Heart right ventricle (tissue), 16 donors: ENCODE results near the gene RHOT2. TPM values are rescaled to one million over a fixed set of nuclear protein-coding genes. Genes with fewer than 3 reads are reported as not detected.

Source experiments
- ATAC-seq, 8 donors: fragments of 200-7000 bp; cut with Tn5 transposase; one replicate each; pipeline ENCODE4 v1.9.1; 2020; ENCODE audit warnings: mild to moderate bottlenecking in 8 of 8, moderate library complexity in 8 of 8, moderate number of reproducible peaks in 1 of 8
- DNase-seq, 2 donors: peaks; one replicate each; pipeline ENCODE4 v3.0.0-alpha.2; 2020
- H3K27ac ChIP-seq, 10 donors: fragments of 200-600 bp; sonication (generic) in 2 of 10; one replicate each; pipeline versions ENCODE4 v1.5.0 to v1.8.0; 2020 to 2022; ENCODE audit warnings: mild to moderate bottlenecking in 3 of 10
- H3K27me3 ChIP-seq, 7 donors: fragments of 200-600 bp; one replicate each; pipeline ENCODE4 v1.8.0; 2021 to 2022; ENCODE audit warnings: mild to moderate bottlenecking in 2 of 7
- H3K36me3 ChIP-seq, 9 donors: fragments of 200-600 bp; sonication (generic) in 1 of 9; one replicate each; pipeline versions ENCODE4 v1.5.0 to v1.8.0; 2020 to 2022; ENCODE audit warnings: mild to moderate bottlenecking in 2 of 9
- H3K4me1 ChIP-seq, 9 donors: fragments of 200-600 bp; sonication (generic) in 1 of 9; one replicate each; pipeline versions ENCODE4 v1.5.0 to v1.8.0; 2020 to 2022; ENCODE audit warnings: mild to moderate bottlenecking in 4 of 9
- H3K4me3 ChIP-seq, 10 donors: fragments of 200-600 bp; sonication (generic) in 2 of 10; one replicate each; pipeline versions ENCODE4 v1.5.0 to v1.8.0; 2020 to 2022; ENCODE audit warnings: mild to moderate bottlenecking in 7 of 10, moderate library complexity in 2 of 10
- H3K9me3 ChIP-seq, 11 donors: fragments of 200-600 bp in 10 of 11; sonication (generic) in 2 of 11; one replicate each; pipeline versions ENCODE4 v1.5.0 to v1.8.0; 2013 to 2022; ENCODE audit warnings: mild to moderate bottlenecking in 2 of 11, control low read depth in 1 of 11, moderate library complexity in 1 of 11
- WGBS, 2 donors: extraction: QIAGEN DNeasy Blood & Tissue Kit; methylation state at CpG; one replicate each; pipeline ENCODE4 v1.1.7; 2013; ENCODE audit warnings: inconsistent platforms in 1 of 2; 5-methylcytosine and 5-hydroxymethylcytosine counted together
- intact Hi-C, 10 donors: fragments of 100-400 bp; cut with DNase I; formaldehyde crosslinking; loops; one replicate each; pipeline versions ENCODE4 v1.11.1 to v1.14.2; 2022
- polyA plus RNA-seq, 2 donors: library from polyadenylated mRNA; stranded (reverse); fragments of 200-250 nt; gene quantifications; one replicate each; pipeline ENCODE4 v1.2.3, GENCODE V29; 2013
- total RNA-seq, 10 donors: library from RNA; stranded (reverse); fragmentation: NEBNext Ultra II Directional in 3 of 10; extraction: Animal tissue kit (Norgen Biotek cat#: 25700) in 3 of 10; gene quantifications; one replicate each; pipeline versions ENCODE4 v1.2.1 to v1.2.4, GENCODE V29; 2021 to 2023
- TF ChIP-seq, protein P1 (sequence below), 9 donors: fragments of 200-600 bp; sonication (generic) in 2 of 9; IDR thresholded peaks; one replicate each; pipeline versions ENCODE4 v1.5.0 to v1.8.0; 2021 to 2022; ENCODE audit warnings: antibody characterized with exemption in 9 of 9, mild to moderate bottlenecking in 5 of 9, moderate library complexity in 1 of 9
- donor health status: Arrhythmogenic right ventricular cardiomyopathy.
- donor health status: ischemic (EF 13 %, LVEDD 7.1; RV severe dilation, severe dysfunction).
- donor health status: healthy with polysubstance abuse.
- donor health status: DM: no; HTN: yes; CAD: no.
- donor health status: DM: no; HTN: no; CAD: no.
- donor health status: ischemic (EF 25% LVEDD 6.9; RV normal size, moderate dysfunction).
- donor health status: ischemic (EF 25% LVEDD 5.7; RV mildly dilated, moderate dysfunction).
- donor health status: healthy.
- donor health status: DM: yes; HTN: yes; CAD: no.
- donor health status: Ischemic cardiomyopathy.
- donor health status: ischemic (EF 35%, LVEDD 5.7; RV mildly dilated, moderate dysfunction).
- donor health status: nonischemic (EF 11% LVEDD 7.7; RV severe dilation, severe dysfunction).
- donor health status: DM: yes; HTN: yes; CAD: no.
- donor health status: PGD.
- donor health status: ischemic (EF 29% LVEDD 5.4; RV normal size, mild dysfunction).
- donor health status: nonischemic (EF 23%, LVEDD 6.1; RV moderate dilation, normal function).

RHOT2 gene
- total and polyA plus RNA-seq, 12 donors = 66.8 to 261 (median 92.6) TPM

DNA sequence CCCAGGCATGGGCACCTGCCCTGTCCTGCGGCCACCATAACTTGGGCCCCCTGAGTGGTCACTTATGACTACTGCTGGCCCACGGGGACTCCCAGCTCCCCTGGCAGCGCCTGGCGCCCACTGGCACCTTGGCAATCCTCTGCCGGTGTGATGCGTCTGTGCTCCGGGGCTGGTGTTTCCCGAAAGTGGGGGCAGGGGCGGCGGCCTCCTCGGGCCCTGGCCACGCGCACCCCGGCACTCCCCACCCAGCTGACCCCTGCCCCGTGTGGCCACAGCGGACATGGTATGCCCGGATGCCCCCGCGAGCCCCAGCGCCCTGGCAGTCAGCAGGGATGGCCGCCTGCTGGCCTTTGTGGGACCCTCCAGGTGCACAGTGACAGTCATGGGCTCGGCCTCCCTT is 10.4 kb upstream of the RHOT2 start:
- Histone ChIP-seq H3K9me3 (no peaks in the 10 kb centered on the region), H3K27ac (no peak overlapping the region), H3K4me1 (peaks cover 0 to 16% (median 12%) of the 10 kb centered on the region in 9 donors), H3K4me3 (no peak overlapping the region), H3K27me3 (no peaks in the 10 kb centered on the region), H3K36me3 (peaks cover 0 to 51% (median 0%) of the 10 kb centered on the region in 9 donors)
- intact Hi-C loops = loop anchor here in 2 of 10 donors (5.0 to 10.0 kb wide), 2 partner anchors 73 to 80 kb away; no protein-coding TSS in a partner anchor
- ATAC-seq (no peak), DNase-seq (no peak)
- TF ChIP-seq, protein P1, sequence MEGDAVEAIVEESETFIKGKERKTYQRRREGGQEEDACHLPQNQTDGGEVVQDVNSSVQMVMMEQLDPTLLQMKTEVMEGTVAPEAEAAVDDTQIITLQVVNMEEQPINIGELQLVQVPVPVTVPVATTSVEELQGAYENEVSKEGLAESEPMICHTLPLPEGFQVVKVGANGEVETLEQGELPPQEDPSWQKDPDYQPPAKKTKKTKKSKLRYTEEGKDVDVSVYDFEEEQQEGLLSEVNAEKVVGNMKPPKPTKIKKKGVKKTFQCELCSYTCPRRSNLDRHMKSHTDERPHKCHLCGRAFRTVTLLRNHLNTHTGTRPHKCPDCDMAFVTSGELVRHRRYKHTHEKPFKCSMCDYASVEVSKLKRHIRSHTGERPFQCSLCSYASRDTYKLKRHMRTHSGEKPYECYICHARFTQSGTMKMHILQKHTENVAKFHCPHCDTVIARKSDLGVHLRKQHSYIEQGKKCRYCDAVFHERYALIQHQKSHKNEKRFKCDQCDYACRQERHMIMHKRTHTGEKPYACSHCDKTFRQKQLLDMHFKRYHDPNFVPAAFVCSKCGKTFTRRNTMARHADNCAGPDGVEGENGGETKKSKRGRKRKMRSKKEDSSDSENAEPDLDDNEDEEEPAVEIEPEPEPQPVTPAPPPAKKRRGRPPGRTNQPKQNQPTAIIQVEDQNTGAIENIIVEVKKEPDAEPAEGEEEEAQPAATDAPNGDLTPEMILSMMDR (IDR thresholded peaks at IDR 0.05) = no peak
- WGBS, 2 donors = 92 to 94% methylated on average over 22 of the region's 22 CpGs

DNA sequence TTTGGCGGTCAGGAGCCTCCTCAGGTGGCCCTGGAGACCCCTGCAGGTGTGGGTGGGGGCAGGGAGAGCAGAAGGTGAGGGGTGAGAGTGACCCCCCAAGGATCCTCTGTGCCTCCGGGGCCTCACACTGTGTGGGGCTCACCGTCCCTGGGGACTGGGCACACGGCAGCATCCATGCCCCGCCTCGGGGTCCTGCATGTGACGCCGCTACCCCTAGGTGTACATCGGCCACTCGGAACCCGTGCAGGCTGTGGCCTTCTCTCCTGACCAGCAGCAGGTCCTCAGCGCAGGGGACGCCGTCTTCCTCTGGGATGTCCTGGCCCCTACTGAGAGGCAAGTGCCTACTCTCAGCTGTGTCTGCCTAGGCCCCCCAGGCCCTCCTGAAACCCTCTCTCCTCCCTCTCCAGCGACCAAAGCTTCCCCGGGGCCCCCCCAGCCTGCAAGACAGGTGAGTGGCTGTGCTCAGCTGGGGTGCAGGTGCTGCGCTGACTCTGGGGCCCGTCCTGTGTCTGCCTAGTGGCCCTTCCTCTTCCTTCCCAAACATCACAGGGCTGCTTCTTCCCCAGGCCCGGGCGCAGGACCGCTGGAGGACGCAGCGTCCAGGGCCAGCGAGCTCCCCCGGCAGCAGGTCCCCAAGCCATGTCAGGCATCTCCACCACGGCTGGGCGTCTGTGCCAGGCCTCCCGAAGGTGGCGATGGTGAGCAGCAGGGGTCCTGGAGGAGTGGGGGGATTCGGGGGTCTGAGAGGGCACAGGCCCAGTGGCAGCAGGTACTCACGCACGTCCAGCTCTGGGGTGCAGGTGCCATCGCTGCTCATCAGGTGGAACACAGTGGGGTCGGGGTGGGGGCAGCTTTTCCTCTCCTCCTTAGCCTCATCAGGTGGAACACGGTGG is 9.0 kb upstream of the RHOT2 start:
- DNase-seq (no peak), ATAC-seq (no peak)
- Histone ChIP-seq H3K27me3 (no peaks in the 10 kb centered on the region), H3K4me1 (peaks cover 0 to 16% (median 12%) of the 10 kb centered on the region in 9 donors), H3K4me3 (no peak overlapping the region), H3K9me3 (no peaks in the 10 kb centered on the region), H3K36me3 (peaks cover 0 to 45% (median 0%) of the 10 kb centered on the region in 9 donors), H3K27ac (no peak overlapping the region)
- TF ChIP-seq, protein P1 (IDR thresholded peaks at IDR 0.05) = no peak
- WGBS, 2 donors = 93% methylated on average over 35 of the region's 35 CpGs
- intact Hi-C loops = loop anchor here in 2 of 10 donors (5.0 to 10.0 kb wide), 2 partner anchors 74 to 82 kb away; no protein-coding TSS in a partner anchor

DNA sequence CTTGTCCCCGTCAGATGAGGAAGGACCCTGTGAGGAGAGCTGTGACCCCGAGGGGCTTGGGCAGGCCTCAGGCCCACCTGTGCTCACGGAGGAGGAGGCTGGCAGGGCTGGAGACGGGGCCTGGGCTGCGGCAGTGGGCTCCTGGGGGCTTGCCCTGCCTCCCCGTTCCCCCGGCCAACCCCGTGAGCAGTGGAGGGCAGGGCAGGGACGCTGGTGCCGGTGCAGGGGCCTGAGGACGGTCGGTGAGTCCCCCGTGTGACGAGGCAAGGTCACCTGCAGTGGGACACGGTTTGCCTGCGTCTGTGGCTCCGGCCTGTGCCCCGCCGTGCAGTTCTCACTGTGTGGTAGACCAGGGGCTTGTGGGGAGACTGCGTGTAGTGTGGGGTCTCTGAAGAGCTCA is 8.3 kb upstream of the RHOT2 start:
- H3K27me3 ChIP-seq = no peaks in the 10 kb centered on the region
- peaks cover 0 to 44% (median 0%) of the 10 kb centered on the region in 9 donors for H3K36me3 ChIP-seq
- no peak for DNase-seq
- WGBS, 2 donors = 89 to 90% methylated on average over 19 to 20 of the region's 20 CpGs
- intact Hi-C loops = loop anchor here in 9 of 10 donors (5.0 to 10.0 kb wide), 4 partner anchors 72 to 82 kb away; no protein-coding TSS in a partner anchor
- TF ChIP-seq, protein P1 (IDR thresholded peaks at IDR 0.05) = no peak
- no peak overlapping the region for H3K27ac ChIP-seq
- peaks cover 0 to 16% (median 12%) of the 10 kb centered on the region in 9 donors for H3K4me1 ChIP-seq
- H3K9me3 ChIP-seq = no peaks in the 10 kb centered on the region
- H3K4me3 ChIP-seq = no peak overlapping the region
- ATAC-seq = peak in 2 of 8 donors; percentile 0 to 2

DNA sequence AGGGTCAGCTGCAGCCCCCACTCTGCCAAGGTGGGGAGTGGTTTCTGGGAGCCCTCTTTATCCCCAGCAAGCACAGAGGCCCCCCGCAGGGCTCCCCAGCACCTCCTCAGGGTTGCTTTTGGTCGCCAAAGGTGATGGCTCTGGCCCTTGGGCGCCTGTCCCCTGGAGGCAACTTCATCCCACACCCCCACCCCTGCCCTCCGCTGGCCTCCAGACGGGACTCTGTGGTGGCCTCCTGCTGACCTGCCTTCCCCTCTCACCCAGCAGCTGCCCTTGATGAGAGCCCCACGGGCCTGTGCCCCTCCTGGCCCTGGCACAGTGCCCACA is 7.8 kb upstream of the RHOT2 start:
- ATAC-seq = peak in 2 of 8 donors; percentile 0 to 1
- H3K4me1 ChIP-seq = peaks cover 0 to 16% (median 12%) of the 10 kb centered on the region in 9 donors
- H3K27me3 ChIP-seq = no peaks in the 10 kb centered on the region
- H3K9me3 ChIP-seq = no peaks in the 10 kb centered on the region
- peaks cover 0 to 40% (median 0%) of the 10 kb centered on the region in 9 donors for H3K36me3 ChIP-seq
- TF ChIP-seq, protein P1 (IDR thresholded peaks at IDR 0.05) = no peak
- peak overlapping the region in 7 of 10 donors; percentile 22 to 77 (median 57) for H3K27ac ChIP-seq
- H3K4me3 ChIP-seq = peak overlapping the region in 5 of 10 donors; percentile 31 to 45 (median 39)
- DNase-seq = no peak
- 63 to 64% methylated on average over 6 of the region's 6 CpGs for WGBS, 2 donors
- intact Hi-C loops = loop anchor here in 7 of 10 donors (5.0 to 10.0 kb wide), 4 partner anchors 73 to 83 kb away; no protein-coding TSS in a partner anchor
